ENCODE data around the gene IL12RB2.
"Not testable (repeated sequence)": the region's sequence is repeated elsewhere in the genome, so short reads cannot be mapped to it uniquely, and the experiment has no call there.

The IL12RB2 gene

DNA sequence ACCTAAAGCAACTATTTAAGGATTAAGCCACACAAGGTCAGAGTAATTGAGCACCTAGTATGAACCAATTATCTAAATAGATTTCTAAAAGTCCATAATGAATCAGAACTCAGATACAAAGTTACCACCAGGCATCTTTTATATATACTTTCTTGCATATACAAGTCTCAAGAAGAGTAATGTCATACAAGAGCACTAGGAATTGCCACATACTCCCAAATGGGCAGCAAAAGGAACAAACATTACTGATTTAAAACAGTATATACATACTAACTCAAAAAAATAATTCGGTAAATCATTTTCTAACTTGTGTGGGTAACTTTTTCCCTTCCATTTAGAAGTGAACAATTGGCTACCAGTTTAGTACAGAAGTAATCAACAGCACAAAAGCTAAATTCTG lies 100.5 kb downstream of the IL12RB2 start:
- no peak overlapping the region for H2BK12ac ChIP-seq (ENCODE audit: low read length in 2 of 2)
- H3K9ac ChIP-seq (ENCODE audit: low read length), result no peak overlapping the region
- H2BK15ac ChIP-seq (ENCODE audit: low read depth, poor library complexity, severe bottlenecking), result no peak overlapping the region
- H3K36me3 ChIP-seq (ENCODE audit: control insufficient read depth in 1 of 2, insufficient read depth in 2 of 2, low read depth in 1 of 2, low read length in 2 of 2), result peaks cover 8 to 62% of the 10 kb centered on the region in 2 experiments
- no peak overlapping the region for H2AFZ ChIP-seq (ENCODE audit: low read depth, low read length)
- H3K27ac ChIP-seq (ENCODE audit: low read length, poor library complexity, severe bottlenecking), result no peak overlapping the region
- H3K4me1 ChIP-seq (ENCODE audit: control insufficient read depth, insufficient read depth, low read depth, low read length), result no peaks in the 10 kb centered on the region
- 100% methylated on average over 1 of the region's 1 CpG for WGBS
- no peak overlapping the region for H3K23ac ChIP-seq (ENCODE audit: low read length in 2 of 2)
- no peak overlapping the region for H2BK120ac ChIP-seq (ENCODE audit: low read depth, low read length)
- H3K4me2 ChIP-seq (ENCODE audit: low read length, poor library complexity, severe bottlenecking), result no peak overlapping the region
- H3K18ac ChIP-seq (ENCODE audit: low read depth in 1 of 2, low read length in 2 of 2), result no peak overlapping the region
- no peak overlapping the region for H4K8ac ChIP-seq (ENCODE audit: low read length)
- no peak overlapping the region for H3K4ac ChIP-seq (ENCODE audit: low read depth in 1 of 2, low read length in 2 of 2)
- H3K14ac ChIP-seq (ENCODE audit: low read length in 2 of 2), result no peak overlapping the region
- no peaks in the 10 kb centered on the region for H3K27me3 ChIP-seq (ENCODE audit: control insufficient read depth in 1 of 2, insufficient read depth in 1 of 2, low read length in 2 of 2)
- H3K9me3 ChIP-seq (ENCODE audit: control insufficient read depth, low read length), result no peaks in the 10 kb centered on the region
- H2AK5ac ChIP-seq (ENCODE audit: low read length, severe bottlenecking), result no peak overlapping the region
- H3K4me3 ChIP-seq (ENCODE audit: insufficient read depth in 1 of 2, low read depth in 1 of 2, low read length in 2 of 2), result no peak overlapping the region
- H2BK5ac ChIP-seq (ENCODE audit: low read depth, low read length, poor library complexity, severe bottlenecking), result no peak overlapping the region
- DNase-seq, result peak; percentile 18
- peaks cover 6% of the 10 kb centered on the region for H3K79me1 ChIP-seq (replicated peaks; ENCODE audit: low read length, poor library complexity, severe bottlenecking)
- H4K91ac ChIP-seq (ENCODE audit: low read length), result no peak overlapping the region

DNA sequence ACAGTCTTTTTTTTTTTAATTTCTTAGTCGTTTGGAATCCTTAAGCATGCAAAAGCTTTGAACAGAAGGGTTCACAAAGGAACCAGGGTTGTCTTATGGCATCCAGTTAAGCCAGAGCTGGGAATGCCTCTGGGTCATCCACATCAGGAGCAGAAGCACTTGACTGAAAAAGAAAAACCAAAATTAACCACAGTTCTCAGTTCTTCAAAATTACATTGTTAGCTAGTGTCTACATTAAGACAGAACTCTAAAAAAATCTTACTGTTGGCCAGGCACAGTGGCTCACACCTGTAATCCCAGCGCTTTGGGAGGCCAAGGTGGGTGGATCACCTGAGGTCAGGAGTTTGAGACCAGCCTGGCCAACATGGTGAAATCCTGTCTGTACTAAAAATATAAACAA lies 105.4 kb downstream of the IL12RB2 start:
- 98% methylated on average over 2 of the region's 2 CpGs for WGBS
- H4K91ac ChIP-seq (ENCODE audit: low read length); H3K9me3 ChIP-seq (ENCODE audit: control insufficient read depth, low read length); H3K18ac ChIP-seq (ENCODE audit: low read depth in 1 of 2, low read length in 2 of 2); H3K27me3 ChIP-seq (ENCODE audit: control insufficient read depth in 1 of 2, insufficient read depth in 1 of 2, low read length in 2 of 2); H2BK12ac ChIP-seq (ENCODE audit: low read length in 2 of 2); H3K27ac ChIP-seq (ENCODE audit: low read length, poor library complexity, severe bottlenecking); H3K79me1 ChIP-seq (replicated peaks; ENCODE audit: low read length, poor library complexity, severe bottlenecking); H3K23ac ChIP-seq (ENCODE audit: low read length in 2 of 2); H3K14ac ChIP-seq (ENCODE audit: low read length in 2 of 2); H2BK120ac ChIP-seq (ENCODE audit: low read depth, low read length); H3K4ac ChIP-seq (ENCODE audit: low read depth in 1 of 2, low read length in 2 of 2); H3K4me1 ChIP-seq (ENCODE audit: control insufficient read depth, insufficient read depth, low read depth, low read length); H2AK5ac ChIP-seq (ENCODE audit: low read length, severe bottlenecking); H2AFZ ChIP-seq (ENCODE audit: low read depth, low read length); H4K8ac ChIP-seq (ENCODE audit: low read length); H3K4me3 ChIP-seq (ENCODE audit: insufficient read depth in 1 of 2, low read depth in 1 of 2, low read length in 2 of 2); H3K9ac ChIP-seq (ENCODE audit: low read length); H2BK15ac ChIP-seq (ENCODE audit: low read depth, poor library complexity, severe bottlenecking); H3K4me2 ChIP-seq (ENCODE audit: low read length, poor library complexity, severe bottlenecking); DNase-seq; H2BK5ac ChIP-seq (ENCODE audit: low read depth, low read length, poor library complexity, severe bottlenecking): not testable (repeated sequence)
- H3K36me3 ChIP-seq (ENCODE audit: control insufficient read depth in 1 of 2, insufficient read depth in 2 of 2, low read depth in 1 of 2, low read length in 2 of 2), result peaks cover 31 to 89% of the 10 kb centered on the region in 2 experiments

GRCh38 chr1:67414574-67414973 lies 106.9 kb downstream of the IL12RB2 start:
- H3K14ac ChIP-seq (ENCODE audit: low read length in 2 of 2), result no peak overlapping the region
- no peak overlapping the region for H2BK12ac ChIP-seq (ENCODE audit: low read length in 2 of 2)
- H4K8ac ChIP-seq (ENCODE audit: low read length), result no peak overlapping the region
- H2BK5ac ChIP-seq (ENCODE audit: low read depth, low read length, poor library complexity, severe bottlenecking), result no peak overlapping the region
- H3K27ac ChIP-seq (ENCODE audit: low read length, poor library complexity, severe bottlenecking), result no peak overlapping the region
- H3K9ac ChIP-seq (ENCODE audit: low read length), result no peak overlapping the region
- H3K4ac ChIP-seq (ENCODE audit: low read depth in 1 of 2, low read length in 2 of 2), result no peak overlapping the region
- no peak overlapping the region for H2BK15ac ChIP-seq (ENCODE audit: low read depth, poor library complexity, severe bottlenecking)
- H2AFZ ChIP-seq (ENCODE audit: low read depth, low read length), result no peak overlapping the region
- H3K9me3 ChIP-seq (ENCODE audit: control insufficient read depth, low read length), result no peaks in the 10 kb centered on the region
- H2BK120ac ChIP-seq (ENCODE audit: low read depth, low read length), result no peak overlapping the region
- no peak overlapping the region for H3K23ac ChIP-seq (ENCODE audit: low read length in 2 of 2)
- H3K4me2 ChIP-seq (ENCODE audit: low read length, poor library complexity, severe bottlenecking), result no peak overlapping the region
- no peak overlapping the region for H2AK5ac ChIP-seq (ENCODE audit: low read length, severe bottlenecking)
- no peak overlapping the region for H4K91ac ChIP-seq (ENCODE audit: low read length)
- no peak overlapping the region for H3K18ac ChIP-seq (ENCODE audit: low read depth in 1 of 2, low read length in 2 of 2)
- H3K4me3 ChIP-seq (ENCODE audit: insufficient read depth in 1 of 2, low read depth in 1 of 2, low read length in 2 of 2), result no peak overlapping the region
- DNase-seq, result no peak
- H3K79me1 ChIP-seq (replicated peaks; ENCODE audit: low read length, poor library complexity, severe bottlenecking), result peaks cover 3% of the 10 kb centered on the region
- 100% methylated on average over 1 of the region's 2 CpGs for WGBS
- peaks cover 2% of the 10 kb centered on the region for H3K4me1 ChIP-seq (ENCODE audit: control insufficient read depth, insufficient read depth, low read depth, low read length)
- peaks cover 30 to 93% of the 10 kb centered on the region in 2 experiments for H3K36me3 ChIP-seq (ENCODE audit: control insufficient read depth in 1 of 2, insufficient read depth in 2 of 2, low read depth in 1 of 2, low read length in 2 of 2)
- H3K27me3 ChIP-seq (ENCODE audit: control insufficient read depth in 1 of 2, insufficient read depth in 1 of 2, low read length in 2 of 2), result no peaks in the 10 kb centered on the region

DNA sequence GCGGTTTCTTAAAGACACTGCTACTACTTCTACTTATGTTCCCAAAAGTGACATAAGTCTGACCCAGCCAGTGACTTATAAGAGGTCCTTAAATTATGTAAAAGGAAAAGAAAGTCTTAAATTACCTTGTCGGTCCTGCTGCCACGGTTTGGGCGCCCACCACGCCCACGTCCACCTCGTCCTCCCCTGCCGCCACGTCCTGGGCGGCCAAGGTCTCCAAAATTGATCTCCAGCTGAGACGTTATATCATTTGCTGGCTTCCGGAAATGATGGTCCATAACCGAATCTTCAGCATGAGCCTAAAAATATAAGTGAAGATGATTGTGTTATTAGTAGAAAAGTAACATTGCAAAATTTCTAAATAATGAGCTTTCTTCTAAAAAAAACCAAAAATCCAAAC lies 107.4 kb downstream of the IL12RB2 start:
- DNase-seq, result no peak
- Histone ChIP-seq H3K4me3 (ENCODE audit: insufficient read depth in 1 of 2, low read depth in 1 of 2, low read length in 2 of 2) (no peak overlapping the region), H2AK5ac (ENCODE audit: low read length, severe bottlenecking) (no peak overlapping the region), H2BK12ac (ENCODE audit: low read length in 2 of 2) (no peak overlapping the region), H3K18ac (ENCODE audit: low read depth in 1 of 2, low read length in 2 of 2) (no peak overlapping the region), H3K4me2 (ENCODE audit: low read length, poor library complexity, severe bottlenecking) (no peak overlapping the region), H3K4me1 (ENCODE audit: control insufficient read depth, insufficient read depth, low read depth, low read length) (peaks cover 2% of the 10 kb centered on the region), H2BK120ac (ENCODE audit: low read depth, low read length) (no peak overlapping the region), H2BK5ac (ENCODE audit: low read depth, low read length, poor library complexity, severe bottlenecking) (no peak overlapping the region), H3K9ac (ENCODE audit: low read length) (no peak overlapping the region), H3K4ac (ENCODE audit: low read depth in 1 of 2, low read length in 2 of 2) (no peak overlapping the region), H3K23ac (ENCODE audit: low read length in 2 of 2) (no peak overlapping the region), H3K79me1 (replicated peaks; ENCODE audit: low read length, poor library complexity, severe bottlenecking) (peaks cover 3% of the 10 kb centered on the region), H2AFZ (ENCODE audit: low read depth, low read length) (no peak overlapping the region), H3K27ac (ENCODE audit: low read length, poor library complexity, severe bottlenecking) (no peak overlapping the region), H3K9me3 (ENCODE audit: control insufficient read depth, low read length) (no peaks in the 10 kb centered on the region), H4K91ac (ENCODE audit: low read length) (no peak overlapping the region), H4K8ac (ENCODE audit: low read length) (no peak overlapping the region), H3K36me3 (ENCODE audit: control insufficient read depth in 1 of 2, insufficient read depth in 2 of 2, low read depth in 1 of 2, low read length in 2 of 2) (peaks cover 30 to 93% of the 10 kb centered on the region in 2 experiments), H3K14ac (ENCODE audit: low read length in 2 of 2) (no peak overlapping the region), H2BK15ac (ENCODE audit: low read depth, poor library complexity, severe bottlenecking) (no peak overlapping the region), H3K27me3 (ENCODE audit: control insufficient read depth in 1 of 2, insufficient read depth in 1 of 2, low read length in 2 of 2) (no peaks in the 10 kb centered on the region)
- WGBS, result 98% methylated on average over 10 of the region's 13 CpGs

All from mesenchymal stem cell (in vitro differentiated cells and primary cell).